ENCODE measurements around the gene COG3. TPM values are rescaled to one million over a fixed set of nuclear protein-coding genes. Genes with fewer than 3 reads are reported as not detected.

Gene COG3
- total and polyA plus RNA-seq, 2 of the 13 experiments (the other 11 are each of a cell fraction or from before 2014, with no cell fraction given) = 37.8 to 47.5 TPM

DNA sequence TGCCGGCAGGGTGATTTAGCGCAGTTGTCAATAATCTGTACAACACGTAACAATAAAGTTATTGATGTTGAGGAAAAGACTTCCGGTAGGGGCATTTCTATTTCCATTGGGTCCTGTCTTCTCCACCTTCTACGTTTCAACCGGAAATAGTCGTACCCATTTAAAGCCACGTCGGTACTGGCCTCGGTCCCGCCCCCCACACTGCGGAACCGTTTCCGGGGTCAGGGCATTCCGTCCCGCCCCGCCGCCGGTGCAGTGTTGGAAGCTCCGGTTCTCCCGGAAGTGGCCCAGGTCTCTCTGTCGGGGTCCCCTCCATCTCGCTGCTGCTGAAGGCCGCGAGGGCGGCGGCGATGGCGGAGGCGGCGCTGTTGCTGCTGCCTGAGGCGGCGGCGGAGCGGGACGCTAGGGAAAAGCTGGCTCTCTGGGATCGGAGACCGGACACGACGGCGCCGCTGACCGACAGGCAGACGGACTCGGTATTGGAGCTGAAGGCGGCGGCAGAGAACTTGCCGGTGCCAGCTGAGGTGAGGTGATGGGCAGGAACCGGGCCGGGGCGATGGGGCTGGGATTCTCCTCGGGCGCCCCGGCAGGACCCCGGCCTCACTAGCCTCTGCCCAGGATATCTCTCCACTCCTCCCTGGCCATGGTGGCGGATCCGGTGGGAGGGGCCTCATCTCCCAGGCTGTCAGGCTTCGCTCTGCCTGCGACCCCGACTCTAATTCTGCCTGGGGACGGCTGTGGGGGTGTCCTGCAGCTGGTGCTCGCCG, at the start of gene COG3 (continued):
- TF ChIP-seq, protein P1, sequence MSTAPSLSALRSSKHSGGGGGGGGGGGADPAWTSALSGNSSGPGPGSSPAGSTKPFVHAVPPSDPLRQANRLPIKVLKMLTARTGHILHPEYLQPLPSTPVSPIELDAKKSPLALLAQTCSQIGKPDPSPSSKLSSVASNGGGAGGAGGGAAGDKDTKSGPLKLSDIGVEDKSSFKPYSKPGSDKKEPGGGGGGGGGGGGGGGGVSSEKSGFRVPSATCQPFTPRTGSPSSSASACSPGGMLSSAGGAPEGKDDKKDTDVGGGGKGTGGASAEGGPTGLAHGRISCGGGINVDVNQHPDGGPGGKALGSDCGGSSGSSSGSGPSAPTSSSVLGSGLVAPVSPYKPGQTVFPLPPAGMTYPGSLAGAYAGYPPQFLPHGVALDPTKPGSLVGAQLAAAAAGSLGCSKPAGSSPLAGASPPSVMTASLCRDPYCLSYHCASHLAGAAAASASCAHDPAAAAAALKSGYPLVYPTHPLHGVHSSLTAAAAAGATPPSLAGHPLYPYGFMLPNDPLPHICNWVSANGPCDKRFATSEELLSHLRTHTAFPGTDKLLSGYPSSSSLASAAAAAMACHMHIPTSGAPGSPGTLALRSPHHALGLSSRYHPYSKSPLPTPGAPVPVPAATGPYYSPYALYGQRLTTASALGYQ (CRISPR knock-in tag; IDR thresholded peaks at IDR 0.05) = 0 out of 2 replicates have a peak, but pooled peaks have one; percentile 55
- TF ChIP-seq ZNF746 (CRISPR knock-in tag; IDR thresholded peaks at IDR 0.05) = no peak; the same call in 1 of the 2 replicates
- TF ChIP-seq, protein P2, sequence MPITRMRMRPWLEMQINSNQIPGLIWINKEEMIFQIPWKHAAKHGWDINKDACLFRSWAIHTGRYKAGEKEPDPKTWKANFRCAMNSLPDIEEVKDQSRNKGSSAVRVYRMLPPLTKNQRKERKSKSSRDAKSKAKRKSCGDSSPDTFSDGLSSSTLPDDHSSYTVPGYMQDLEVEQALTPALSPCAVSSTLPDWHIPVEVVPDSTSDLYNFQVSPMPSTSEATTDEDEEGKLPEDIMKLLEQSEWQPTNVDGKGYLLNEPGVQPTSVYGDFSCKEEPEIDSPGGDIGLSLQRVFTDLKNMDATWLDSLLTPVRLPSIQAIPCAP (CRISPR knock-in tag; IDR thresholded peaks at IDR 0.05; ENCODE audit: low read depth) = no peak
- TF ChIP-seq ZNF570 (CRISPR knock-in tag; IDR thresholded peaks at IDR 0.05; ENCODE audit: borderline replicate concordance) = no peak
- TF ChIP-seq ZMYM2 (CRISPR knock-in tag; IDR thresholded peaks at IDR 0.05) = no peak
- TF ChIP-seq KDM1A (CRISPR knock-in tag; IDR thresholded peaks at IDR 0.05) = no peak
- peak; percentile 45 for TF ChIP-seq RARA (CRISPR knock-in tag; IDR thresholded peaks at IDR 0.05)
- TF ChIP-seq, protein P3, sequence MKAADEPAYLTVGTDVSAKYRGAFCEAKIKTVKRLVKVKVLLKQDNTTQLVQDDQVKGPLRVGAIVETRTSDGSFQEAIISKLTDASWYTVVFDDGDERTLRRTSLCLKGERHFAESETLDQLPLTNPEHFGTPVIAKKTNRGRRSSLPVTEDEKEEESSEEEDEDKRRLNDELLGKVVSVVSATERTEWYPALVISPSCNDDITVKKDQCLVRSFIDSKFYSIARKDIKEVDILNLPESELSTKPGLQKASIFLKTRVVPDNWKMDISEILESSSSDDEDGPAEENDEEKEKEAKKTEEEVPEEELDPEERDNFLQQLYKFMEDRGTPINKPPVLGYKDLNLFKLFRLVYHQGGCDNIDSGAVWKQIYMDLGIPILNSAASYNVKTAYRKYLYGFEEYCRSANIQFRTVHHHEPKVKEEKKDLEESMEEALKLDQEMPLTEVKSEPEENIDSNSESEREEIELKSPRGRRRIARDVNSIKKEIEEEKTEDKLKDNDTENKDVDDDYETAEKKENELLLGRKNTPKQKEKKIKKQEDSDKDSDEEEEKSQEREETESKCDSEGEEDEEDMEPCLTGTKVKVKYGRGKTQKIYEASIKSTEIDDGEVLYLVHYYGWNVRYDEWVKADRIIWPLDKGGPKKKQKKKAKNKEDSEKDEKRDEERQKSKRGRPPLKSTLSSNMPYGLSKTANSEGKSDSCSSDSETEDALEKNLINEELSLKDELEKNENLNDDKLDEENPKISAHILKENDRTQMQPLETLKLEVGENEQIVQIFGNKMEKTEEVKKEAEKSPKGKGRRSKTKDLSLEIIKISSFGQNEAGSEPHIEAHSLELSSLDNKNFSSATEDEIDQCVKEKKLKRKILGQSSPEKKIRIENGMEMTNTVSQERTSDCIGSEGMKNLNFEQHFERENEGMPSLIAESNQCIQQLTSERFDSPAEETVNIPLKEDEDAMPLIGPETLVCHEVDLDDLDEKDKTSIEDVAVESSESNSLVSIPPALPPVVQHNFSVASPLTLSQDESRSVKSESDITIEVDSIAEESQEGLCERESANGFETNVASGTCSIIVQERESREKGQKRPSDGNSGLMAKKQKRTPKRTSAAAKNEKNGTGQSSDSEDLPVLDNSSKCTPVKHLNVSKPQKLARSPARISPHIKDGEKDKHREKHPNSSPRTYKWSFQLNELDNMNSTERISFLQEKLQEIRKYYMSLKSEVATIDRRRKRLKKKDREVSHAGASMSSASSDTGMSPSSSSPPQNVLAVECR (CRISPR knock-in tag; IDR thresholded peaks at IDR 0.05; ENCODE audit: borderline replicate concordance) = peak; percentile 94
- no peak for TF ChIP-seq ZNF724P (CRISPR knock-in tag; IDR thresholded peaks at IDR 0.05; ENCODE audit: borderline replicate concordance)
- peak; percentile 52 for TF ChIP-seq PRPF4 (IDR thresholded peaks at IDR 0.05; ENCODE audit: low read depth, low read length, poor library complexity, severe bottlenecking)
- TF ChIP-seq MAFK (conservative IDR thresholded peaks at IDR 0.05 in 1 of 2, IDR thresholded peaks at IDR 0.05 in 1 of 2; ENCODE audit: low read length in 2 of 2) = peak in 1 of 2 experiments; percentile 6; a peak in 1 of 4 replicates
- no peak for TF ChIP-seq PAX8 (CRISPR knock-in tag; IDR thresholded peaks at IDR 0.05; ENCODE audit: borderline replicate concordance)
- TF ChIP-seq SCMH1 (CRISPR knock-in tag; IDR thresholded peaks at IDR 0.05; ENCODE audit: borderline replicate concordance) = no peak
- TF ChIP-seq ZNF577 (CRISPR knock-in tag; IDR thresholded peaks at IDR 0.05; ENCODE audit: borderline replicate concordance, low read depth) = no peak
- TF ChIP-seq, protein P4, sequence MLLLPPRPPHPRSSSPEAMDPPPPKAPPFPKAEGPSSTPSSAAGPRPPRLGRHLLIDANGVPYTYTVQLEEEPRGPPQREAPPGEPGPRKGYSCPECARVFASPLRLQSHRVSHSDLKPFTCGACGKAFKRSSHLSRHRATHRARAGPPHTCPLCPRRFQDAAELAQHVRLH (CRISPR knock-in tag; IDR thresholded peaks at IDR 0.05; ENCODE audit: borderline replicate concordance, low read depth) = no peak; the same call in 1 of the 2 replicates
- TF ChIP-seq, protein P5, sequence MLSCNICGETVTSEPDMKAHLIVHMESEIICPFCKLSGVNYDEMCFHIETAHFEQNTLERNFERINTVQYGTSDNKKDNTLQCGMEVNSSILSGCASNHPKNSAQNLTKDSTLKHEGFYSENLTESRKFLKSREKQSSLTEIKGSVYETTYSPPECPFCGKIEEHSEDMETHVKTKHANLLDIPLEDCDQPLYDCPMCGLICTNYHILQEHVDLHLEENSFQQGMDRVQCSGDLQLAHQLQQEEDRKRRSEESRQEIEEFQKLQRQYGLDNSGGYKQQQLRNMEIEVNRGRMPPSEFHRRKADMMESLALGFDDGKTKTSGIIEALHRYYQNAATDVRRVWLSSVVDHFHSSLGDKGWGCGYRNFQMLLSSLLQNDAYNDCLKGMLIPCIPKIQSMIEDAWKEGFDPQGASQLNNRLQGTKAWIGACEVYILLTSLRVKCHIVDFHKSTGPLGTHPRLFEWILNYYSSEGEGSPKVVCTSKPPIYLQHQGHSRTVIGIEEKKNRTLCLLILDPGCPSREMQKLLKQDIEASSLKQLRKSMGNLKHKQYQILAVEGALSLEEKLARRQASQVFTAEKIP (CRISPR knock-in tag; IDR thresholded peaks at IDR 0.05; ENCODE audit: borderline replicate concordance) = no peak
- TF ChIP-seq NR2C2 (CRISPR knock-in tag; IDR thresholded peaks at IDR 0.05; ENCODE audit: borderline replicate concordance) = peak; percentile 100
- no peak for TF ChIP-seq FLYWCH1 (CRISPR knock-in tag; IDR thresholded peaks at IDR 0.05)
